ENCODE results near the gene TCEAL1.

DNA sequence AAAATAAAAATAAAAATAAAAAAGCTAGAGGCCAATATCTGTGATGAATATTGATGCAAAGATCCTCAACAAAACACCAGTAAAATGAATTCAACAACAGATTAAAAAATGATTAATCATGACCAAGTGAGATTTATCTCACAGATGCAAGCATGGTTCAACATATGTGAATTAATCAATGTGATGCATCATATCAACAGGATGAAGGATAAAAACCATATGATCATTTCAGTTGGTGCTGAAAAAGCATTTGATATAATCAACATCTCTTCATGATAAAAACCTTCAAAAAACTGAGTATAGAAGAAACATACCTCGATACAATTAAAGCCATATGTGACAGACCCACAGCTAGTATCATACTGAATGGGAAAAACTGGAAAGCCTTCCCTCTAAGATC lies 18.9 kb downstream of the TCEAL1 start:
- TF ChIP-seq POLR2A (IDR thresholded peaks at IDR 0.05): no peak
- TF ChIP-seq, protein P1, sequence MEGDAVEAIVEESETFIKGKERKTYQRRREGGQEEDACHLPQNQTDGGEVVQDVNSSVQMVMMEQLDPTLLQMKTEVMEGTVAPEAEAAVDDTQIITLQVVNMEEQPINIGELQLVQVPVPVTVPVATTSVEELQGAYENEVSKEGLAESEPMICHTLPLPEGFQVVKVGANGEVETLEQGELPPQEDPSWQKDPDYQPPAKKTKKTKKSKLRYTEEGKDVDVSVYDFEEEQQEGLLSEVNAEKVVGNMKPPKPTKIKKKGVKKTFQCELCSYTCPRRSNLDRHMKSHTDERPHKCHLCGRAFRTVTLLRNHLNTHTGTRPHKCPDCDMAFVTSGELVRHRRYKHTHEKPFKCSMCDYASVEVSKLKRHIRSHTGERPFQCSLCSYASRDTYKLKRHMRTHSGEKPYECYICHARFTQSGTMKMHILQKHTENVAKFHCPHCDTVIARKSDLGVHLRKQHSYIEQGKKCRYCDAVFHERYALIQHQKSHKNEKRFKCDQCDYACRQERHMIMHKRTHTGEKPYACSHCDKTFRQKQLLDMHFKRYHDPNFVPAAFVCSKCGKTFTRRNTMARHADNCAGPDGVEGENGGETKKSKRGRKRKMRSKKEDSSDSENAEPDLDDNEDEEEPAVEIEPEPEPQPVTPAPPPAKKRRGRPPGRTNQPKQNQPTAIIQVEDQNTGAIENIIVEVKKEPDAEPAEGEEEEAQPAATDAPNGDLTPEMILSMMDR (IDR thresholded peaks at IDR 0.05 in 4 of 5, conservative IDR thresholded peaks at IDR 0.05 in 1 of 5): no peak

Data from gastrocnemius medialis (tissue), 4 donors.